ENCODE measurements around the gene ATRN.

GRCh38 chr20:3697588-3698305, 226.9 kb downstream of the ATRN start:
- TF ChIP-seq ZNF777 (tag by site-specific recombination; IDR thresholded peaks at IDR 0.05; ENCODE audit: borderline replicate concordance) (no peak), PRDM2 (tag by site-specific recombination; IDR thresholded peaks at IDR 0.05; ENCODE audit: borderline replicate concordance) (no peak)
